Uterus (tissue), 2 donors: ENCODE measurements around the gene COL5A3.

Source experiments
- CTCF ChIP-seq, 4 experiments: fragments of 200-600 bp in 2 of 4; fragments of 450-650 bp in 2 of 4; sonication (generic) in 2 of 4; IDR thresholded peaks; one replicate each; pipeline ENCODE4 v1.5.1; 2016 to 2019; ENCODE audit warnings: antibody characterized with exemption in 4 of 4, mild to moderate bottlenecking in 2 of 4, moderate library complexity in 1 of 4
- POLR2A ChIP-seq, 2 donors: fragments of 450-650 bp; IDR thresholded peaks; one replicate each; pipeline ENCODE4 v1.6.1; 2016; ENCODE audit warnings: antibody characterized with exemption in 2 of 2, mild to moderate bottlenecking in 1 of 2, moderate library complexity in 1 of 2

GRCh38 chr19:10018786-10019185, 8.5 kb upstream of the COL5A3 start:
- TF ChIP-seq CTCF (IDR thresholded peaks at IDR 0.05) (no peak), POLR2A (IDR thresholded peaks at IDR 0.05) (no peak)
